ENCODE data around the gene BID.

DNA sequence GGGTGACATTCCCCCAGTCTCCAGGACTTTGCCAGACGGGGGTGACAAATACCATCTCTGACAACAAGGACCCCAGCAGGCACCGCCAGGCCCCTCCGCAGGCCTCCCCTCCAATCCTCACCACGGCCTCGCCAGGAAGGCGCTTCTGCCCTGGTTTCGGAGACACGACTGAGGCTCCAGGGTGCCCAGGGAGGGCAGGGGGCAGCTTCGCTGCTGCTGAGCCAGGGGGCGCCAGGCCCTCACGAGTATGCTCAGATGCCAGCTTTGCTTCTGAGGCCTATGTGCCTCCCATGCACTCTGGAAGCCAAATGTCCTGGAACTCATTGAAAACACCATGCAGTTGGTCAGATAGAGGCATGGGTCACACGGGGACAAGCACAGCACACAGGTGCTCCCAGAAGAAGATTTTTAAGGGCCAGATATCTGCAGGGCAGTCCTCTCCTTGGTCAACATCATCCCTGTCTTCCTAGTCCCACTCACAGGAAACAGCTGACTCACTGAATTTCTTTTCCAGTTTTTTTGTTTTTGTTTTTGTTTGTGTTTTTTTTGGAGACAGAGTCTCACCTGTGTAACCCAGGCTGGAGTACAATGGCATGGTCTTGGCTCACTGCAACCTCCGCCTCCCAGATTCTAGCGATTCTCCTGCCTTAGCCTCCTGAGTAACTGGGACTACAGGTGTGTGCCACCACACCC is 19.9 kb downstream of the BID start:
- TF ChIP-seq EZH2 (IDR thresholded peaks at IDR 0.05; ENCODE audit: borderline replicate concordance, low read depth, low read length, severe bottlenecking) = no peak
- TF ChIP-seq, protein P1, sequence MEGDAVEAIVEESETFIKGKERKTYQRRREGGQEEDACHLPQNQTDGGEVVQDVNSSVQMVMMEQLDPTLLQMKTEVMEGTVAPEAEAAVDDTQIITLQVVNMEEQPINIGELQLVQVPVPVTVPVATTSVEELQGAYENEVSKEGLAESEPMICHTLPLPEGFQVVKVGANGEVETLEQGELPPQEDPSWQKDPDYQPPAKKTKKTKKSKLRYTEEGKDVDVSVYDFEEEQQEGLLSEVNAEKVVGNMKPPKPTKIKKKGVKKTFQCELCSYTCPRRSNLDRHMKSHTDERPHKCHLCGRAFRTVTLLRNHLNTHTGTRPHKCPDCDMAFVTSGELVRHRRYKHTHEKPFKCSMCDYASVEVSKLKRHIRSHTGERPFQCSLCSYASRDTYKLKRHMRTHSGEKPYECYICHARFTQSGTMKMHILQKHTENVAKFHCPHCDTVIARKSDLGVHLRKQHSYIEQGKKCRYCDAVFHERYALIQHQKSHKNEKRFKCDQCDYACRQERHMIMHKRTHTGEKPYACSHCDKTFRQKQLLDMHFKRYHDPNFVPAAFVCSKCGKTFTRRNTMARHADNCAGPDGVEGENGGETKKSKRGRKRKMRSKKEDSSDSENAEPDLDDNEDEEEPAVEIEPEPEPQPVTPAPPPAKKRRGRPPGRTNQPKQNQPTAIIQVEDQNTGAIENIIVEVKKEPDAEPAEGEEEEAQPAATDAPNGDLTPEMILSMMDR (IDR thresholded peaks at IDR 0.05; ENCODE audit: borderline replicate concordance, extremely low read depth, low read length, poor library complexity, severe bottlenecking) = peak; percentile 58
